ENCODE measurements around the gene SLF2. TPM values are rescaled to one million over a fixed set of nuclear protein-coding genes. Genes with fewer than 3 reads are reported as not detected.

The SLF2 gene
- total and polyA plus RNA-seq, 2 of the 13 experiments (the other 11 are each of a cell fraction or from before 2014, with no cell fraction given), result 12.2 to 48.1 TPM

DNA sequence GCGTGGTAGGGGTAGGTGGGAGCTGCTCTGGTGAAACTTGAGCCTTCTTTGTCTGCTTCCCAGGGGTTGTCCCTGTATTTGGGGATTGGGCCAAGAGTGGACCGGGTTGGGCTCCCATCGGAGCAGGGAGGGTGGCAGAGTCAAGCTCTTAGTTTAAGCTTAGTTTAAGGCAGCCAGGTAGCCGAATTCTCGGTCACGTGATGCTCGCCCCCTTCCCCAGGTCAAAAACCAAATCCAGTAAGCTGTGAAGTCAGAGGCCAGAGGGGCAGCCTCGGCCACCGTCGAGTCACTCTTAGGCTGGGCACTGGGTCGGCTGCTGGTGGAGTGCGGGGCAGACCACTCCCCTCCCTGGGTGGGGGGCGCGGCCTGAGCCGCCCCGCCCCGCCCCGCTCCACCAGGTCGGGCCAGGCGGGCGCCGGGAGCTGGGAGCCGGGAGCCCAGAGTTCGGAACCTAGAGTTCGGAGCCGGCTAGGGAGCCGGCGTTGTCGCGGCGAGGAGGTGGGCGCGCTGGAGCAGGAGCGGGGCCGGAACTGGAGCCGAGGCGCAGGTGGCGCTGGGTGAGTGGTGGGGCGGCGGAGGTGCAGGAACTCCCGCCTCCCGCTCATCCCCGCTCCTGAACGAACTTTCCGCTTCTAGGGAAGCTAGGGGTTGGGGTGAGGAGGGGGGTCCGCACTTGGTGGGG lies 84.1 kb downstream of the SLF2 start (continued):
- TF ChIP-seq ATF2 (CRISPR knock-in tag; IDR thresholded peaks at IDR 0.05), result no peak
- TF ChIP-seq ZNF570 (CRISPR knock-in tag; IDR thresholded peaks at IDR 0.05; ENCODE audit: borderline replicate concordance), result no peak
- no peak for TF ChIP-seq THAP11 (CRISPR knock-in tag; IDR thresholded peaks at IDR 0.05)
- no peak for TF ChIP-seq PAXIP1 (CRISPR knock-in tag; conservative IDR thresholded peaks at IDR 0.05)
- TF ChIP-seq BHLHE40 (IDR thresholded peaks at IDR 0.05; ENCODE audit: low read length), result peak; percentile 33; the same call in 1 of the 2 replicates
- TF ChIP-seq IRX3 (CRISPR knock-in tag; IDR thresholded peaks at IDR 0.05; ENCODE audit: borderline replicate concordance, low read depth), result no peak
- TF ChIP-seq HNRNPK (IDR thresholded peaks at IDR 0.05; ENCODE audit: low read depth, low read length, poor library complexity, severe bottlenecking), result peak; percentile 23
- no peak for TF ChIP-seq ZNF142 (CRISPR knock-in tag; IDR thresholded peaks at IDR 0.05)
- TF ChIP-seq NFAT5 (CRISPR knock-in tag; IDR thresholded peaks at IDR 0.05), result no peak
- TF ChIP-seq PHF21A (CRISPR knock-in tag; IDR thresholded peaks at IDR 0.05), result no peak
- TF ChIP-seq IRF1 (CRISPR knock-in tag; IDR thresholded peaks at IDR 0.05; ENCODE audit: low read depth), result no peak

Measured in HepG2 (cell line).